HFF-Myc (cell line): ENCODE results near the gene CD22.
"Not testable (repeated sequence)": the region's sequence is repeated elsewhere in the genome, so short reads cannot be mapped to it uniquely, and the experiment has no call there.

Experiments
- DNase-seq: peaks from one replicate; pipeline ENCODE4 v3.0.0-alpha.2; 2011; ENCODE audit warnings: low read depth; ENCODE audit errors: extremely low read depth
- H3K4me3 ChIP-seq: replicated peaks from 2 replicates; pipeline ENCODE4 v1.5.1; 2011; ENCODE audit warnings: low read depth, mild to moderate bottlenecking, control low read depth, low read length
- CTCF ChIP-seq: IDR thresholded peaks from 2 replicates; pipeline ENCODE4 v1.5.1; 2012; ENCODE audit warnings: mild to moderate bottlenecking, low read depth, low read length, control low read depth; ENCODE audit errors: missing control alignments

CD22 gene

GRCh38 chr19:35365303-35365702, 36.3 kb downstream of the CD22 start:
- DNase-seq = no peak
- H3K4me3 ChIP-seq = no peak overlapping the region
- no peak for TF ChIP-seq CTCF

- no peak for TF ChIP-seq CTCF
- H3K4me3 ChIP-seq = no peak overlapping the region
- DNase-seq = no peak
These were observed 39.4 kb downstream of the CD22 start for GRCh38 chr19:35368378-35368777.

- DNase-seq = no peak
- no peak for TF ChIP-seq CTCF
- no peak overlapping the region for H3K4me3 ChIP-seq
These were observed 40.5 kb downstream of the CD22 start for GRCh38 chr19:35369522-35369921.

- DNase-seq = no peak
- no peak for TF ChIP-seq CTCF
- H3K4me3 ChIP-seq = no peak within 1 kb of the TSS
These were observed 41.7 kb downstream of the CD22 start, which contains the start of gene GPR42 for GRCh38 chr19:35370722-35371121. TSS of gene GPR42 (plus strand) at chr19:35371068. CDS start at chr19:35371360, 292 bp downstream.

- DNase-seq = no peak
- no peak for TF ChIP-seq CTCF
- H3K4me3 ChIP-seq = no peak overlapping the region
These were observed 44.5 kb downstream of the CD22 start for GRCh38 chr19:35373492-35373891.

DNA sequence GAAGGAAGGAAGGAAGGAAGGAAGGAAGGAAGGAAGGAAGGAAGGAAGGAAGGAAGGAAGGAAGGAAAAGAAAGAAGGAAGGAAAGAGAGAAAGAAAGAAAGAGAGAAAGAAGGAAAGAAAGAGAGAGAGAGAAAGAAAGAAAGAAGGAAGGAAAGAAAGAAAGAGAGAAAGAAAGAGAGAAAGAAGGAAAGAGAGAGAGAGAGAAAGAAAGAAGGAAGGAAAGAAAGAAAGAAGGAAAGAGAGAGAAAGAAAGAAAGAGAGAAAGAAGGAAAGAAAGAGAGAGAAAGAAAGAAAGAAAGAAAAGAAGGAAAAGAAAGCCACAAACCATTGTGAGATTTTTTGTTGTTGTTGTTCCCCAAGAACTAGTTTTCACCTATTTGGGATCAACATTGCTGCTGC, 45.0 kb downstream of the CD22 start:
- DNase-seq, H3K4me3 ChIP-seq: not testable (repeated sequence)

- no peak for DNase-seq
- no peak overlapping the region for H3K4me3 ChIP-seq
- no peak for TF ChIP-seq CTCF
These were observed 46.7 kb downstream of the CD22 start for GRCh38 chr19:35375505-35376307.
